ENCODE data around the gene CFLAR. TPM values are rescaled to one million over a fixed set of nuclear protein-coding genes. Genes with fewer than 3 reads are reported as not detected.
A peak's percentile ranks its signal among the peaks of the same experiment; 100 is the strongest.

Gene CFLAR
- total and polyA plus RNA-seq, 9 of the 15 experiments (the other 6 are each of a cell fraction or from before 2014, with no cell fraction given): 27.5 to 102 (median 54.0) TPM

DNA sequence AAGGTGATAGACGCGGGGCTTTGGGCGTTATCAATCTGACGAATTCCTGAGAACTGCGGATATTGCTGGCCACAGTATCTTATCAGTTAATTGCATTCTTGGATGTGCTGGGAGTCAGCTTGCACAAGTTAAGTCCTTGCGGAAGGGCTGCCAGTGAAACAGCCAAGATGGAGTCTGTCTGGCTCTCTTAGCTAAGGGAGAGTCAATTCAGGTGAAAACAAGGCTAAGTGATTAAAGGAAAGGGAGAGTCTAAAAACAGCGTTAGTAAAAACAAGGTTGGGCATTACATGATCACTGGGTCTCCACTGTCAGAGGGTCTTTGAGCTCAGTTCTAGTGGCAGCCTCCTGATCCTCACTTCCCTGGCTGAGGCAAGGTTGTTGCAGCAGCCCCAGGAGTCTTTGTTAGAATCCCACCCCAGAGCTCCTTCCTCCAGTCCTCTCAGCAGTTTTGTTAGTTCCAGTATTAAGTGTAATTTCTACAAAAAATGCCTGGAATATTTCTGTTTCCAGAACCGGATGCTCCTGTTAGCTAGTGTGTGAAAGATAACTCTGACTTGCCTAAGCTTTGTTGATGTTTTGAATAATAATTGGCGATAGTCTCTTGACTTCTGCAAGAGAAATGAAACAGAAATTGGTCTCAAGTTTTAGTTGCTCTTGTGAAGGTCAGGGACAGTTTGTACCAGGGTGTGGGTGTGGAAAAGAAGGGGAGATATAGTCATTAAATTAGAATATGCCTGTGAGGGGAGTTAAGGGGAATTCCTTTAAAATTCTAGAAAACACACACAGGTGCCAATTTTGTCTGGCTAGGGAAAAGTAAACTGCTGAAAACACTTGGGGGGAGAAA lies 10.6 kb downstream of the CFLAR start (continued):
- TF ChIP-seq, protein P1, sequence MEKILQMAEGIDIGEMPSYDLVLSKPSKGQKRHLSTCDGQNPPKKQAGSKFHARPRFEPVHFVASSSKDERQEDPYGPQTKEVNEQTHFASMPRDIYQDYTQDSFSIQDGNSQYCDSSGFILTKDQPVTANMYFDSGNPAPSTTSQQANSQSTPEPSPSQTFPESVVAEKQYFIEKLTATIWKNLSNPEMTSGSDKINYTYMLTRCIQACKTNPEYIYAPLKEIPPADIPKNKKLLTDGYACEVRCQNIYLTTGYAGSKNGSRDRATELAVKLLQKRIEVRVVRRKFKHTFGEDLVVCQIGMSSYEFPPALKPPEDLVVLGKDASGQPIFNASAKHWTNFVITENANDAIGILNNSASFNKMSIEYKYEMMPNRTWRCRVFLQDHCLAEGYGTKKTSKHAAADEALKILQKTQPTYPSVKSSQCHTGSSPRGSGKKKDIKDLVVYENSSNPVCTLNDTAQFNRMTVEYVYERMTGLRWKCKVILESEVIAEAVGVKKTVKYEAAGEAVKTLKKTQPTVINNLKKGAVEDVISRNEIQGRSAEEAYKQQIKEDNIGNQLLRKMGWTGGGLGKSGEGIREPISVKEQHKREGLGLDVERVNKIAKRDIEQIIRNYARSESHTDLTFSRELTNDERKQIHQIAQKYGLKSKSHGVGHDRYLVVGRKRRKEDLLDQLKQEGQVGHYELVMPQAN (IDR thresholded peaks at IDR 0.05; ENCODE audit: borderline replicate concordance): no peak
- TF ChIP-seq ZNF146 (CRISPR knock-in tag; IDR thresholded peaks at IDR 0.05; ENCODE audit: unreplicated experiment) (no peak), CCAR2 (IDR thresholded peaks at IDR 0.05; ENCODE audit: low read depth, low read length) (no peak), MTA2 (IDR thresholded peaks at IDR 0.05; ENCODE audit: low read depth) (no peak; the same call in 1 of the 2 replicates), ZNF41 (CRISPR knock-in tag; conservative IDR thresholded peaks at IDR 0.05) (peak; percentile 98), POU5F1 (IDR thresholded peaks at IDR 0.05; ENCODE audit: borderline replicate concordance, low read depth, low read length, partially characterized antibody) (no peak), NBN (IDR thresholded peaks at IDR 0.05; ENCODE audit: low read depth) (no peak), XRCC4 (IDR thresholded peaks at IDR 0.05; ENCODE audit: extremely low read depth, insufficient read depth, insufficient read length) (no peak), MBD2 (IDR thresholded peaks at IDR 0.05; ENCODE audit: borderline replicate concordance, low read depth) (no peak), KLF1 (tag; IDR thresholded peaks at IDR 0.05) (peak; percentile 51; the same call in 1 of the 2 replicates), DPF2 (IDR thresholded peaks at IDR 0.05) (no peak; the same call in 1 of the 2 replicates), MIER1 (IDR thresholded peaks at IDR 0.05; ENCODE audit: low read depth) (no peak), HNRNPK (IDR thresholded peaks at IDR 0.05; ENCODE audit: low read depth, low read length, poor library complexity, severe bottlenecking) (no peak), ERF (CRISPR knock-in tag; IDR thresholded peaks at IDR 0.05) (peak; percentile 99), SMAD1 (IDR thresholded peaks at IDR 0.05; ENCODE audit: low read depth, low read length, partially characterized antibody) (no peak), ESRRA (IDR thresholded peaks at IDR 0.05; ENCODE audit: borderline replicate concordance, low read depth) (no peak), ZNF274 (IDR thresholded peaks at IDR 0.05; ENCODE audit: borderline replicate concordance, low read depth, low read length) (no peak)
- TF ChIP-seq, protein P2, sequence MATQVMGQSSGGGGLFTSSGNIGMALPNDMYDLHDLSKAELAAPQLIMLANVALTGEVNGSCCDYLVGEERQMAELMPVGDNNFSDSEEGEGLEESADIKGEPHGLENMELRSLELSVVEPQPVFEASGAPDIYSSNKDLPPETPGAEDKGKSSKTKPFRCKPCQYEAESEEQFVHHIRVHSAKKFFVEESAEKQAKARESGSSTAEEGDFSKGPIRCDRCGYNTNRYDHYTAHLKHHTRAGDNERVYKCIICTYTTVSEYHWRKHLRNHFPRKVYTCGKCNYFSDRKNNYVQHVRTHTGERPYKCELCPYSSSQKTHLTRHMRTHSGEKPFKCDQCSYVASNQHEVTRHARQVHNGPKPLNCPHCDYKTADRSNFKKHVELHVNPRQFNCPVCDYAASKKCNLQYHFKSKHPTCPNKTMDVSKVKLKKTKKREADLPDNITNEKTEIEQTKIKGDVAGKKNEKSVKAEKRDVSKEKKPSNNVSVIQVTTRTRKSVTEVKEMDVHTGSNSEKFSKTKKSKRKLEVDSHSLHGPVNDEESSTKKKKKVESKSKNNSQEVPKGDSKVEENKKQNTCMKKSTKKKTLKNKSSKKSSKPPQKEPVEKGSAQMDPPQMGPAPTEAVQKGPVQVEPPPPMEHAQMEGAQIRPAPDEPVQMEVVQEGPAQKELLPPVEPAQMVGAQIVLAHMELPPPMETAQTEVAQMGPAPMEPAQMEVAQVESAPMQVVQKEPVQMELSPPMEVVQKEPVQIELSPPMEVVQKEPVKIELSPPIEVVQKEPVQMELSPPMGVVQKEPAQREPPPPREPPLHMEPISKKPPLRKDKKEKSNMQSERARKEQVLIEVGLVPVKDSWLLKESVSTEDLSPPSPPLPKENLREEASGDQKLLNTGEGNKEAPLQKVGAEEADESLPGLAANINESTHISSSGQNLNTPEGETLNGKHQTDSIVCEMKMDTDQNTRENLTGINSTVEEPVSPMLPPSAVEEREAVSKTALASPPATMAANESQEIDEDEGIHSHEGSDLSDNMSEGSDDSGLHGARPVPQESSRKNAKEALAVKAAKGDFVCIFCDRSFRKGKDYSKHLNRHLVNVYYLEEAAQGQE (IDR thresholded peaks at IDR 0.05; ENCODE audit: borderline replicate concordance): no peak
- TF ChIP-seq, protein P2 (CRISPR knock-in tag; IDR thresholded peaks at IDR 0.05; ENCODE audit: low read depth): peak; percentile 83

Data from K562 (cell line).